Measurements from ENCODE around the gene GPATCH2.
"Not testable (repeated sequence)": the region's sequence is repeated elsewhere in the genome, so short reads cannot be mapped to it uniquely, and the experiment has no call there.

GPATCH2 gene

DNA sequence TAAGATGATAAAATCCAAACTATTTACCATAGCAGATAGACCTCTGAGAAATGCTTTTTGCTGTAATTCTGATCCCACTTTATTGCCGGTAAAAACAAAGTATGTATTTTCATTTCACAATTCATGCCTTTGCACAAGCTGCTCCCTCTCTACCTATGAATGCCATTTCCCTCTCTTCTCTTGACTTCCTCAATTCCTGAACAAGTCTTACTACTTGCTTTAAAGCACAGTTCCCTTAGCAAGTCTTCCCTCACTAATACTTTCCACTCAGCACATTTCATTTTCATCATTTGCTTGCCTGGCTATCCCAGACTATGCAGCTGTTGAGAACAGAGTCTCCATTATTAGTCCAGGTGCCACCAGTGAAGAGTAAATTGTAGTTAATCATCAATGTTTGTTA is 13.8 kb downstream of the GPATCH2 start:
- H3K4me1 ChIP-seq: peaks cover 21% of the 10 kb centered on the region
- H3K36me3 ChIP-seq (replicated peaks): peaks cover 5% of the 10 kb centered on the region
- DNase-seq (ENCODE audit: low spot score in 2 of 2): no peak
- H3K9me3 ChIP-seq: no peaks in the 10 kb centered on the region
- no peaks in the 10 kb centered on the region for H3K27me3 ChIP-seq (ENCODE audit: low read depth)
- H3K4me3 ChIP-seq: no peak overlapping the region
- in situ Hi-C loops (cut with MboI; ENCODE audit: low sequenced_read_pairs): no loop called here

DNA sequence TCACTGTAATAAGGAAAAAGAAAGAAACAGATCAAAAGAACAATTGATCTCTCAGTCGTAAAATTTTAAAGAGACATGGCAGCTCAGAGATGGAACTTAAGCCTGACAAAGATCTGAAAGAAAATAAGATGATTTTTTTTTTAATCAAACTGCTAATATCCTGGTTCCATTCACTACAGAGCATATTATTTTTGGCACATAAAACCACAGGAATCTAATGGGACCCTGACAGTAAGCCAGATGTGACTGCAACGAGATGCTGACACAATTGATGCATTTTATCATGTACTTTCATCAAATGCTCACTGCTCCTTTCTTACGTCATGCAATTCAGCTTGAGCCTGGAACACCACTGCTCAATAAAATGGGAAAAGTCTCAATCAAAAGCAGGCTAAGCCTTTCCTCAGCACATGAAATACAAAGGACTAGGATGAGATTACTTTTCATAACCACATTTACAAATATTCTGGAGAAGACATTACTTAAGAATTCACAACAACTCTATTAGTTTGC is 16.6 kb downstream of the GPATCH2 start:
- DNase-seq (ENCODE audit: low spot score in 2 of 2): peak in 1 of 2 experiments; percentile 16
- Histone ChIP-seq H3K4me3 (no peak overlapping the region), H3K9me3 (no peaks in the 10 kb centered on the region), H3K36me3 (replicated peaks) (peaks cover 8% of the 10 kb centered on the region), H3K4me1 (peaks cover 8% of the 10 kb centered on the region), H3K27me3 (ENCODE audit: low read depth) (no peaks in the 10 kb centered on the region)
- in situ Hi-C loops (cut with MboI; ENCODE audit: low sequenced_read_pairs): no loop called here

- Histone ChIP-seq H3K9me3 (no peaks in the 10 kb centered on the region), H3K27me3 (ENCODE audit: low read depth) (no peaks in the 10 kb centered on the region), H3K4me3 (no peak overlapping the region), H3K4me1 (peaks cover 4% of the 10 kb centered on the region; the same call in 1 of the 2 replicates), H3K36me3 (replicated peaks) (peaks cover 5% of the 10 kb centered on the region; the same call in 1 of the 2 replicates)
- DNase-seq (ENCODE audit: low spot score in 2 of 2): no peak
- in situ Hi-C loops (cut with MboI; ENCODE audit: low sequenced_read_pairs): no loop called here
These were observed 25.5 kb downstream of the GPATCH2 start for GRCh38 chr1:217605390-217605789.

DNA sequence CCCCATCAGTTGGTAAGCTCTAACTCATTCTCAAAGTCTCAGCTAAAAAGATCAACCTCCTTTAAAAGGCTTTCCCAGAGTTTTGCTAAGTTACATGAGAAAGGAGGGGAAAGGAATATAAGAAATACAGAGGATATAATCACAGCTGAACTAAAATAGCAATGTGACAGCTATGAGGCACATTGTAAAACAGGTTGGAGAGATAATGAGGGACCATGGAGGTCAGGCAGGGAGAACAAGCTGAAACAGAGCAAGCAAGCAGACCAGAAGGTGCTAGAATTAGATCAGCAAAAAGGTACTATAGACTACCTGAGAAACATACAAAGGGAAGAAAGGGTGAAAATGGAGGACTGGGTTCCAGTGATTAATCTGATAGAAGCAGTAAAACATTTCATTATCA is 28.5 kb downstream of the GPATCH2 start:
- Histone ChIP-seq H3K27me3 (ENCODE audit: low read depth) (no peaks in the 10 kb centered on the region), H3K36me3 (replicated peaks) (no peaks in the 10 kb centered on the region), H3K4me3 (no peak overlapping the region), H3K4me1 (peaks cover 4% of the 10 kb centered on the region; the same call in 1 of the 2 replicates), H3K9me3 (no peaks in the 10 kb centered on the region)
- DNase-seq (ENCODE audit: low spot score in 2 of 2): no peak
- in situ Hi-C loops (cut with MboI; ENCODE audit: low sequenced_read_pairs): no loop called here

- no peaks in the 10 kb centered on the region for H3K36me3 ChIP-seq (replicated peaks)
- peaks cover 4% of the 10 kb centered on the region; the same call in 1 of the 2 replicates for H3K4me1 ChIP-seq
- H3K4me3 ChIP-seq: no peak overlapping the region
- no peaks in the 10 kb centered on the region for H3K9me3 ChIP-seq
- in situ Hi-C loops (cut with MboI; ENCODE audit: low sequenced_read_pairs): no loop called here
- H3K27me3 ChIP-seq (ENCODE audit: low read depth): no peaks in the 10 kb centered on the region
- DNase-seq (ENCODE audit: low spot score in 2 of 2): no peak
These were observed 31.7 kb downstream of the GPATCH2 start for GRCh38 chr1:217599154-217599553.

GRCh38 chr1:217590598-217590997 is 40.3 kb downstream of the GPATCH2 start:
- Histone ChIP-seq H3K9me3 (no peaks in the 10 kb centered on the region), H3K27me3 (ENCODE audit: low read depth) (no peaks in the 10 kb centered on the region; the same call in 1 of the 2 replicates), H3K4me3 (no peak overlapping the region), H3K36me3 (replicated peaks) (0 out of 2 replicates have a peak, but pooled peaks cover 3% of the 10 kb centered on the region), H3K4me1 (no peaks in the 10 kb centered on the region)
- in situ Hi-C loops (cut with MboI; ENCODE audit: low sequenced_read_pairs): no loop called here
- DNase-seq (ENCODE audit: low spot score in 2 of 2): no peak

DNA sequence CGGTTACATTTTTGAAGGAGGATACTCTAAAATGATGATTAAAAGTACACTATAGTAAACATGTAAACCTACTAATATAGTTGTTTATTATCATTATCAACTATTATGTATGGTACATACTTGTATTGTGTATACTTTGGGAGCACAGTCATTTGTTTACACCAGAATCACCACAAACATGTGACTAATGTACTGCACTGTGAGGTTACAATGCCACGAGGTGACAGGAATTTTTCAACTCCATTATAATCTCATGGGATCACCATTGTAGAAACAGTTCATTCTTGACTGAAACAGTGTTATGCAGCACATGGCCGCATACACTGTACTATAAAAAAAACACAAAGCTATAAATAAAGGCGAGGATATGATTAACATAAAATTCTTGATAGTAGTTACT is 44.3 kb downstream of the GPATCH2 start:
- no peak for DNase-seq (ENCODE audit: low spot score in 2 of 2)
- Histone ChIP-seq H3K4me1 (no peaks in the 10 kb centered on the region), H3K36me3 (replicated peaks) (0 out of 2 replicates have a peak, but pooled peaks cover 3% of the 10 kb centered on the region), H3K9me3 (no peaks in the 10 kb centered on the region), H3K4me3 (no peak overlapping the region), H3K27me3 (ENCODE audit: low read depth) (no peaks in the 10 kb centered on the region; the same call in 1 of the 2 replicates)
- in situ Hi-C loops (cut with MboI; ENCODE audit: low sequenced_read_pairs): no loop called here

DNA sequence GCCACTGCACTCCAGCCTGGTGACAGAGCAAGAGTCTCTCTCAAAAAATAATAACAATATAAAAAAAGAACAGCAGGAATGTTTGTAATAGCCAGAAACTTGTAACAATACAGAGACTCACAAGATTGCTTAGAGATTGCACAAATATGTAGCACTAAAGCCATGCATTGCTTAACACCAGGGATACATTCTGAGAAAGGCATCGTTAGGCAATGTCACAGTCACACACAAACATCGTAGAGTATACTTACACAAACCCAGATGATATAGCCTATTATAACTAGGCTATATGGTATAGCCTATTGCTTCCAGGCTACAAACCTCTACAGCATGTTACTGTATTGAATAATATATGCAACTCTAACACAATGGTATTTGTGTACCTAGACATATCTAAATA is 45.3 kb downstream of the GPATCH2 start:
- Histone ChIP-seq H3K36me3 (replicated peaks) (0 out of 2 replicates have a peak, but pooled peaks cover 3% of the 10 kb centered on the region), H3K4me1 (no peaks in the 10 kb centered on the region), H3K9me3 (no peaks in the 10 kb centered on the region), H3K27me3 (ENCODE audit: low read depth) (no peaks in the 10 kb centered on the region; the same call in 1 of the 2 replicates), H3K4me3 (no peak overlapping the region)
- in situ Hi-C loops (cut with MboI; ENCODE audit: low sequenced_read_pairs): no loop called here
- DNase-seq (ENCODE audit: low spot score in 2 of 2): no peak

GRCh38 chr1:217584286-217584811 is 46.5 kb downstream of the GPATCH2 start:
- H3K9me3 ChIP-seq; H3K27me3 ChIP-seq (ENCODE audit: low read depth); in situ Hi-C loops (cut with MboI; ENCODE audit: low sequenced_read_pairs); H3K4me1 ChIP-seq; H3K4me3 ChIP-seq; H3K36me3 ChIP-seq (replicated peaks); DNase-seq (ENCODE audit: low spot score in 2 of 2): not testable (repeated sequence)

- no peaks in the 10 kb centered on the region for H3K27me3 ChIP-seq (ENCODE audit: low read depth)
- in situ Hi-C loops (cut with MboI; ENCODE audit: low sequenced_read_pairs): no loop called here
- no peak for DNase-seq (ENCODE audit: low spot score in 2 of 2)
These were observed 53.6 kb downstream of the GPATCH2 start for GRCh38 chr1:217577336-217577735.

GRCh38 chr1:217574265-217574949 is 56.5 kb downstream of the GPATCH2 start:
- no peaks in the 10 kb centered on the region for H3K27me3 ChIP-seq (ENCODE audit: low read depth)
- DNase-seq (ENCODE audit: low spot score in 2 of 2): no peak
- H3K9me3 ChIP-seq: no peaks in the 10 kb centered on the region
- no peaks in the 10 kb centered on the region; the same call in 1 of the 2 replicates for H3K4me1 ChIP-seq
- in situ Hi-C loops (cut with MboI; ENCODE audit: low sequenced_read_pairs): no loop called here
- no peak overlapping the region for H3K4me3 ChIP-seq
- H3K36me3 ChIP-seq (replicated peaks): no peaks in the 10 kb centered on the region

More at GRCh38 chr1:217577336-217577735, 53.6 kb downstream of the GPATCH2 start:
- H3K9me3 ChIP-seq: no peaks in the 10 kb centered on the region
- no peaks in the 10 kb centered on the region; the same call in 1 of the 2 replicates for H3K4me1 ChIP-seq
- H3K36me3 ChIP-seq (replicated peaks): no peaks in the 10 kb centered on the region
- no peak overlapping the region for H3K4me3 ChIP-seq

- Histone ChIP-seq H3K4me1 (no peaks in the 10 kb centered on the region; the same call in 1 of the 2 replicates), H3K4me3 (no peak overlapping the region), H3K27me3 (ENCODE audit: low read depth) (no peaks in the 10 kb centered on the region), H3K36me3 (replicated peaks) (no peaks in the 10 kb centered on the region), H3K9me3 (no peaks in the 10 kb centered on the region)
- no peak for DNase-seq (ENCODE audit: low spot score in 2 of 2)
- in situ Hi-C loops (cut with MboI; ENCODE audit: low sequenced_read_pairs): no loop called here
These were observed 61.9 kb downstream of the GPATCH2 start for GRCh38 chr1:217569021-217569420.

DNA sequence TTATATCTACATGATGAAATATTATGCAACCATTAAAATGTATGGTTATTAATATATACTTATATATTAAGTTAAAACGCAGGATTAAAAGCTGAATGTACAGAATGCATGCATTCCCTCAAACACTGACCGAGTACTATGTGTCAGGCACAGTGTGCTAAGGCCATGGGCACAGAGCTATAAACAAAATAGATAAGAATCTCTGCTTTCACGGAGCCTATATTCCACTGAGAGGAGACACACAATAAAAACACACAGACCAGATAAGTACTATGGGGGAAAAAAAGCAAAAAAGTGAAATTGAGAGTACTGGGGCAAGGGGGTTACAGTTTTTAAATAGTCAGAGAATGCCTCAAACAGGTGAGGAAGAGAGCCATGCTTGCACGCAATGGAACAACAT is 62.7 kb downstream of the GPATCH2 start:
- no peaks in the 10 kb centered on the region for H3K9me3 ChIP-seq
- no peak overlapping the region for H3K4me3 ChIP-seq
- in situ Hi-C loops (cut with MboI; ENCODE audit: low sequenced_read_pairs): no loop called here
- DNase-seq (ENCODE audit: low spot score in 2 of 2): no peak
- H3K27me3 ChIP-seq (ENCODE audit: low read depth): no peaks in the 10 kb centered on the region
- no peaks in the 10 kb centered on the region; the same call in 1 of the 2 replicates for H3K4me1 ChIP-seq
- no peaks in the 10 kb centered on the region for H3K36me3 ChIP-seq (replicated peaks)

DNA sequence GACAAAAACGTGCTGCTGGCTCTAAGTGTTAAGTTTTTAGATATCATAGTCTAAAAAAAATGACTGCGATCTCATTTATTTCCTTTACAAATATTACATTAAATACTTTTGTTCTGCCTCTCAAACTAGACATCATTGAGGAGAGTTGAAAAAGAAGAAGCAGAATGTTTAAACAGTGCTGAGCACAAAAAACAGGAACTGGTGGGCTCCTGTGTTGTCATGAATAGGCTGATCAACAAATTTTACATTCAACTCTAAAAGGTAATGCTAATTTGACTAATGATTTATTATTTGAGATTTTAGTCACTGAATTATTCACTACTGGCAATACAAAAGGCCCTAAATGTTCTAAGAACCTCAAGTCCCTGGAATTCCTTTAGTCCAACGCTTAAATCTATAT is 66.1 kb downstream of the GPATCH2 start:
- in situ Hi-C loops (cut with MboI; ENCODE audit: low sequenced_read_pairs): no loop called here

More for the DNA sequence above, 66.1 kb downstream of the GPATCH2 start:
- H3K4me3 ChIP-seq: no peak overlapping the region
- H3K9me3 ChIP-seq: no peaks in the 10 kb centered on the region
- no peaks in the 10 kb centered on the region for H3K36me3 ChIP-seq (replicated peaks)
- DNase-seq (ENCODE audit: low spot score in 2 of 2): no peak
- H3K27me3 ChIP-seq (ENCODE audit: low read depth): no peaks in the 10 kb centered on the region
- no peaks in the 10 kb centered on the region for H3K4me1 ChIP-seq

Data from HAP-1 (cell line).